Suppressor macrophage treated with lipopolysaccharide for 4 hours (primary cell): Measurements from ENCODE around the gene RORB.

Experiments used
- DNase-seq: peaks from one replicate; pipeline ENCODE4 v3.0.0-alpha.2; 2020

RORB gene

DNA sequence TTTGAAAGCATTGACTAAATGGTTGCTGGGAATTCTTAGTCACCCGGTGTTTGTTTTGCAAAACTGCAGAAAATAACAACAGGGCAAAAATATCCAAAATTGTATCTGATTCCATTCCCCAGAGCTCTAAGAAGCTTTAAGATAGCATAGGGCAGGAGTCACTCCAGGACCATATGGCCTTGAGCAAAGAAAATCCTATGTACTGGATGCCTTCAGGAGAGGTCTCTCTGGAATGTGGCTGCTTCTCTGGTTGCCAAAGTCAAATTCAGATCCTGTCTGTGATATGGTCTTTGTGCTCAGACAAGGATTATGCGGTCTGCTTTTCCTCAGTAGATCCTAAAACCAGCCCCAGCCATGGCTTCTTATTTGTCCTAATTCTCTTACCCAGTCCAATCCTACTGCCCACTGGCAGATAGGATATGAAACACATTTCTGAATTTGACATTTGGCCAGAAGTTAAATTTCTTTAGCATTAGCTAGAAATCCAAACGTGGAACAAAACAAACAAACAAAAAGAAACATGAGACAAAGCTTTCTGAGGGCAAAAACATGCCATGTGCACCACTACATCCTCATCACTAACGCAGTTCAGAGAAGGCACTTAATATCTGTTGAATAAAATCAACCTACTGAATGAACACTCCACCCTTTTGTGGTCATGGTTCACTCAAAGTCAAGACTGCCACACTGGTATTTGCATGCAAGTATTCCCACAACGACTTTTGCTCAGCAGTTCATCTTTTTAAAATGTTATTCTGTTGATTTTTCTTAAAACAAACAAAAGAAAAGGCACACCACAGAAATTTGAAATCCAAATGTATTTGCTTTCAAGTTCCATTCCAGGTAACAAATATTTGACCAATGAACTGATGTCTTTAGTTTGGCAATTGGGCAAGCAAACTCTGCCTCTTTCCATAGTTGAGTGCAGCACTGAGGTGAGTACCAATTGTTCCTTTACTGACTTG, 224.8 kb downstream of the RORB start:
- DNase-seq: no peak

- DNase-seq: no peak
Observed at GRCh38 chr9:74724317-74724716, 227.2 kb downstream of the RORB start.

DNA sequence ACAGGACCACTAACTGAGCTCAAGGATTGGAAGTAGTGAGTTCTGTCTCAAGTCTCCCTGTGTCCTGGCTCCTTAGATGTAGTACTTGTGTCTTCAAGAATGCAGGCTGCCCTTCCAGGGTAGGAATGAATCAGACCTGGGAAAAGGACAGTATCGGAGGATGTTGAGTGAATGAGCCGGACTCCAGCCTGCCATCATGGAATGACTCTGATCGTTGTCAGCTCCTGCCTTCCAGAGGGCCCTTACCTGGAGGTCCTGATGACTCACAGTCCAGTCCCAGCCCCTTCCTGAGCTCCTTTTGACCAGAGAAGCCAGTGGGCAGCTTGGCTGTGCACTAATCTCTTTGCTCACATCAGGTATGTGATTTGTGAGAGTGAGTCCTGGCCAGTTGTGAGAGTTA, 229.4 kb downstream of the RORB start:
- DNase-seq: no peak

GRCh38 chr9:74728176-74728575, 231.0 kb downstream of the RORB start:
- DNase-seq: no peak

GRCh38 chr9:74729136-74729695, 232.1 kb downstream of the RORB start:
- no peak for DNase-seq

- DNase-seq: no peak
Observed at GRCh38 chr9:74735761-74736160, 238.6 kb downstream of the RORB start.

GRCh38 chr9:74736646-74737045, 239.5 kb downstream of the RORB start:
- DNase-seq: no peak

- DNase-seq: no peak
Observed at GRCh38 chr9:74742191-74742790, 245.2 kb downstream of the RORB start.
